Epithelial cell of esophagus (primary cell): ENCODE measurements around the gene CACNA1A.

ENCODE experiments used
- DNase-seq: peaks from one replicate; pipeline ENCODE4 v3.0.0; 2010; ENCODE audit warnings: low read depth
- H3K4me3 ChIP-seq: 2 replicates; pipeline ENCODE4 v1.5.1; 2011; ENCODE audit warnings: mild to moderate bottlenecking, low read length, control low read depth
- TF ChIP-seq, protein P1 (sequence below): IDR thresholded peaks from 2 replicates; pipeline ENCODE4 v1.5.1; 2011; ENCODE audit warnings: low read depth, mild to moderate bottlenecking, low read length, control low read depth, inconsistent platforms; ENCODE audit not compliant: insufficient read depth; ENCODE audit errors: missing control alignments

CACNA1A gene

DNA sequence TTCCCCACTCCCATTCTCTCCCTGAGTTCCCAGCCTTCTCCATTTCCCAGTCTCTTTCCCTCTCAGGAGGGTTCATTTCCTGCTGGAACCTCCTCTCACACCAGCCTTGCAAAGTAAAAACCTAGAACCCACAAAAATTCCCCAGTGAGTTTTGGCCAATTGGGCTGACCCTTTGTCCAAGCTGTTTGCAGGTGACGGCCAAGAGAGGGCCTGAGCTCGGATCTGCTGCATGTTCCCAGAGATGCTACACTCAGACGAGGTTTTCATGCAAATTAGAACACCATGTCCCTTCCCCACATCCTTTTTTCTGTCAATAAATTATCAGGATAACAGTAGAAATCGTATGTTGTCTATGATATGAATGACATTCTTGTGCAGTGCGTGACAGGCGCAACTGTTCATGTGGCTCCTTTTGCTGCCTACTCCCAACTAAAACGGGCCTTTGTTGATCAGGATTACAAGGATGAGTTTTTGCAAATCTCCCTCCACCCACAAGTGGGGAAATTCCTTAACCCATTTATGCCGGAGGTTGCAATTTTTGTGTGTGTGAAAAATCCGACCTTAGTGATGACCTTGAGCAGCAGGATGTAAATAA is 149.5 kb downstream of the CACNA1A start:
- H3K4me3 ChIP-seq = no peak overlapping the region
- DNase-seq = no peak
- TF ChIP-seq, protein P1, sequence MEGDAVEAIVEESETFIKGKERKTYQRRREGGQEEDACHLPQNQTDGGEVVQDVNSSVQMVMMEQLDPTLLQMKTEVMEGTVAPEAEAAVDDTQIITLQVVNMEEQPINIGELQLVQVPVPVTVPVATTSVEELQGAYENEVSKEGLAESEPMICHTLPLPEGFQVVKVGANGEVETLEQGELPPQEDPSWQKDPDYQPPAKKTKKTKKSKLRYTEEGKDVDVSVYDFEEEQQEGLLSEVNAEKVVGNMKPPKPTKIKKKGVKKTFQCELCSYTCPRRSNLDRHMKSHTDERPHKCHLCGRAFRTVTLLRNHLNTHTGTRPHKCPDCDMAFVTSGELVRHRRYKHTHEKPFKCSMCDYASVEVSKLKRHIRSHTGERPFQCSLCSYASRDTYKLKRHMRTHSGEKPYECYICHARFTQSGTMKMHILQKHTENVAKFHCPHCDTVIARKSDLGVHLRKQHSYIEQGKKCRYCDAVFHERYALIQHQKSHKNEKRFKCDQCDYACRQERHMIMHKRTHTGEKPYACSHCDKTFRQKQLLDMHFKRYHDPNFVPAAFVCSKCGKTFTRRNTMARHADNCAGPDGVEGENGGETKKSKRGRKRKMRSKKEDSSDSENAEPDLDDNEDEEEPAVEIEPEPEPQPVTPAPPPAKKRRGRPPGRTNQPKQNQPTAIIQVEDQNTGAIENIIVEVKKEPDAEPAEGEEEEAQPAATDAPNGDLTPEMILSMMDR = no peak

DNA sequence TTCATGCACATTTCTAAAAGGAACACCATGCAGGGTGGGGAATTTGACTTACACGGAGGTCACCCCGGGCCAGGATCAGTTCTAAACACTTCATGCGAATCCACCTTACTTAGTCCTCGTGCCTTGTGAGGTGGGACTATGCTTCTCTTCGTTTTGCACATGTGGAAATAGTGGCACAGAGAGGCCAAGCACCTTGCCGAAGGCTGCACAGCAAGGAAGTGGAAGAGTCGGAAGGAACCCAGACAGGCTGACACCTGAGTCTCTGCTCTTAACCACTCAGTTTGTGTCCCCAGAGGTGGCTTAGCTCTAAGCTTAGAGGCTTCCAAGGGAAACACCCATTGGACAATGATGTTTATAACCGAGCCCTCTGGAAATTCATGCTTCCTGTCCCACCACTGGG is 150.1 kb downstream of the CACNA1A start:
- TF ChIP-seq, protein P1 = no peak
- no peak for DNase-seq

DNA sequence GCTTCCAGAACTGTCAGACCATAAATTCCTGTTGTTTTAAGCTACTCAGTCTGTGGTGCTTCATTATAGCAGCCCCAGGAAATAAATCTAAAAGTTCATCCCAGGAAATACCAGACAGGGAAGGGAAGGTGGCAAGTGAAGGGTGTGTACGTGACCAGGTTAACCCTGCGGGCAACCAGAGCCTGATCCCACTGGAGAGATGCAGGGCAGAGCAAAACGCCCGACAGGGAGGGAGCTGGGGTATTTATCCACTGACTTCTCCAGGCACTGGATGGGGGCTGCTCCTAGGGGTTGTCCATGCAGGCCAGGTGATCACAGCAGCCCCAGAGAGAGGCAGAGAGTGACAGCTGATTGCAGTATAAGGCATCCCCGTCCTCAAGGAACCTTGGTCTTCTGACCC is 150.9 kb downstream of the CACNA1A start:
- TF ChIP-seq, protein P1 = no peak
- H3K4me3 ChIP-seq = no peak overlapping the region
- DNase-seq = no peak

More for the DNA sequence above, 150.1 kb downstream of the CACNA1A start:
- no peak overlapping the region for H3K4me3 ChIP-seq

DNA sequence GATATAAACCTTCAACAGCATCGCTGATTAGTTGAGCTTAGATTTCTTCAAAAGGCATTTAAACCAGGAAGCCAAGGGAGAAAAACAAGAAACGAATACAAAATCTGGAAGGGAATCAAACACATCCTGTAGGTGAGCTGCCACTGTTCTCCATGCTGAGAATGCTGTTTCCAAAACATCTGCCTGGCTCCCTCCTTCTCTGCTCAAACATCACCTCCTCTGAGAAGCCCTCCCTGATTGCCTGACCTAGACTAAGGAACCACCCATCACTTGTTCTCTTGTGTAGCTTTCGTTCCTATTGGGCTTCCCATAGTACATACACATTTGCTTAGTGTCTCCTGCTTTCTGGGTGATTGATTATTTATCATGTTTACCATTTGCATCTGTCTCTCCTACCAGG is 152.7 kb downstream of the CACNA1A start:
- TF ChIP-seq, protein P1 = no peak

DNA sequence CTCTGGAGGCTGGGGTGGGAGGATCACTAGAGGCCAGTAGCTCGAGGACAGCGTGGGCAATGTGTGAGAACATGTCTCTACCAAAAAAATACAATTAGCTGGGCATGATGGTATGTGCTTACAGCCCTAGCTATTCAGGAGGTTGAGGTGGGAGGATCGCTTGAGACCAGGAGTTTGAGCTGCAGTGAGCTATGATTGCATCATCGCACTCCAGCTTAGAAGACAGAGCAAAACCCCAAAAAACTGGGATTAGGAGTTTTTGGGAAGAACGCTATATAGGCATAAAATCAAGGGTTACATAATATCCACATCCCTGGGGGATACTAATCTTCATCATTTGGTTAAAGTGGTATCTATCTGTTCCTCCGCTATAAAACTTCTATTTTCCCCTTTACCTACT is 155.5 kb downstream of the CACNA1A start:
- H3K4me3 ChIP-seq = no peak overlapping the region
- no peak for DNase-seq
- TF ChIP-seq, protein P1 = no peak

More for the DNA sequence above, 152.7 kb downstream of the CACNA1A start:
- no peak for DNase-seq
- H3K4me3 ChIP-seq = no peak overlapping the region

DNA sequence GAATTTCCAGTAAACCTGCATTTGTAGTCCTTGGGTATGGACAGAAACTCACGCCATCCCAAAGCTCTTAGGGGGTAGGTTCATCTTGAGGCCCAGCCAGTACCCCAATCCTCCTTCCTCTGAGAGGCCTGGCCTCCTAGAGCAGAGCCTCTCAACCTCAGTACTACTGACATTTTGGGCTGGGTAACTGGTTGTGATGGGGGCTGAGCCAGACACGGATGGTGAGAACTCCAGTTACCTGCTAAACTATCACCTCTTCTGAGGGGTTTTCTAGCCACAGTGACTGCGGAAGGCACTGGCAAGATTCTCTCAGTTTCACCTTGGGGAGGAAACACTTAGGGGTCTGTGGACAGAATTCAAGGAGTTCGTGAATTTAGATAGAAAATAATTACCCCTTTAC is 156.2 kb downstream of the CACNA1A start:
- DNase-seq = no peak
- TF ChIP-seq, protein P1 = no peak
- no peak overlapping the region for H3K4me3 ChIP-seq

DNA sequence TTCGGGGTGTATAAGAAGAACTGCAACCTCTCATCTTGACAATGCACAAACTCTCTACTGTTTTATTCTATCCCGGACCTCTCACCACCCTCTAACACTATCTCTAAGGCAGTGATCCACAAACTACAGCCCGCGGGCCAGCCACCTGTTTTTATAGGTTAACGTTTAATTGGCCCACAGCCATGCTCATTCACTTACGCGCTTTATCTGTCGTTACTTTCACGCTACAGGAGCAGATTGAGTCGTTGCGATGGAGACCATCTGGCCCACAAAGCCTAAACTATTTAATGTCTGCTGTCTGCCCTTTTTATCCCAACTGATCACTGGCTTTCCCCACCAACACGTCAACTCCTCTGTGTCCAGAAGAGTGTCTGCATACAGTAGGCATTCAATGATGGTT is 158.9 kb downstream of the CACNA1A start:
- no peak overlapping the region for H3K4me3 ChIP-seq
- TF ChIP-seq, protein P1 = no peak
- no peak for DNase-seq
